SK-N-SH (cell line): ENCODE measurements around the gene LRTM1. TPM values are rescaled to one million over a fixed set of nuclear protein-coding genes. Genes with fewer than 3 reads are reported as not detected.

ENCODE experiments used
- CTCF ChIA-PET: fragments of 300-600, 350-600 bp; formaldehyde crosslinking; extraction: SDS; loops from one replicate; lab custom pipeline; 2021; lab: Yijun Ruan, JAX
- POLR2A ChIA-PET: fragments of 350-600 bp; sonication (Branson Sonifier 250); formaldehyde crosslinking; extraction: SDS; loops from one replicate; lab custom pipeline; 2020; ENCODE audit warnings: antibody characterized with exemption, inconsistent platforms; lab: Yijun Ruan, JAX
- DNase-seq: peaks from one replicate; pipeline ENCODE4 v3.0.0; 2012
- H2AFZ ChIP-seq: fragments of 200-600 bp; sonication (generic); 2 replicates; pipeline ENCODE4 v1.8.1; 2016; ENCODE audit warnings: antibody characterized with exemption, mild to moderate bottlenecking, low read depth
- H3F3A ChIP-seq: fragments of 200-600 bp; sonication (generic); replicated peaks from 2 replicates; pipeline ENCODE3; 2016; ENCODE audit warnings: antibody characterized with exemption, mild to moderate bottlenecking; ENCODE audit not compliant: insufficient read depth
- H3K27ac ChIP-seq, 2 experiments: fragments of 200-500 bp in 1 of 2; fragments of 200-600 bp in 1 of 2; sonication (Bioruptor generic) in 1 of 2; sonication (generic), shearing (Covaris generic) in 1 of 2; 2 replicates each; pipeline versions ENCODE4 v1.5.1 to v1.6.1; 2014 to 2016; ENCODE audit warnings: low read depth in 2 of 2, inconsistent platforms in 1 of 2, low read length in 1 of 2, mild to moderate bottlenecking in 1 of 2, mixed read lengths in 1 of 2
- H3K27me3 ChIP-seq: fragments of 200-600 bp; sonication (generic), shearing (Covaris generic); 2 replicates; pipeline ENCODE4 v1.6.1; 2016; ENCODE audit warnings: mixed run types; ENCODE audit not compliant: insufficient read depth
- H3K36me3 ChIP-seq, 2 experiments: fragments of 200-500 bp in 1 of 2; fragments of 200-600 bp in 1 of 2; sonication (Bioruptor generic) in 1 of 2; sonication (generic) in 1 of 2; replicated peaks in 1 of 2; 2 replicates each; pipeline versions ENCODE3 to v1.5.1; 2014 to 2016; ENCODE audit warnings: low read length in 1 of 2, mild to moderate bottlenecking in 1 of 2; ENCODE audit not compliant: insufficient read depth in 2 of 2, control insufficient read depth in 1 of 2
- H3K4me1 ChIP-seq, 2 experiments: fragments of 200-500 bp in 1 of 2; fragments of 200-600 bp in 1 of 2; sonication (Bioruptor generic) in 1 of 2; sonication (generic), shearing (Covaris generic) in 1 of 2; 2 replicates each; pipeline versions ENCODE4 v1.5.1 to v1.6.1; 2014 to 2016; ENCODE audit warnings: low read depth in 1 of 2, low read length in 1 of 2, mixed run types in 1 of 2; ENCODE audit not compliant: insufficient read depth in 2 of 2, control insufficient read depth in 1 of 2
- H3K4me2 ChIP-seq: fragments of 200-600 bp; sonication (generic), shearing (Covaris generic); 2 replicates; pipeline ENCODE4 v1.6.1; 2017; ENCODE audit warnings: mixed run types
- H3K4me3 ChIP-seq, 2 experiments: fragments of 200-500 bp in 1 of 2; fragments of 200-600 bp in 1 of 2; sonication (Bioruptor generic) in 1 of 2; sonication (generic), shearing (Covaris generic) in 1 of 2; 2 replicates each; pipeline versions ENCODE4 v1.5.1 to v1.8.1; 2014 to 2016; ENCODE audit warnings: low read depth in 2 of 2, inconsistent platforms in 1 of 2, low read length in 1 of 2, mild to moderate bottlenecking in 1 of 2, mixed read lengths in 1 of 2, moderate library complexity in 1 of 2
- H3K79me2 ChIP-seq: fragments of 200-600 bp; sonication (generic); 2 replicates; pipeline ENCODE4 v1.8.1; 2017; ENCODE audit warnings: mild to moderate bottlenecking; ENCODE audit not compliant: insufficient read depth
- H3K9ac ChIP-seq: fragments of 200-600 bp; sonication (generic); 2 replicates; pipeline ENCODE4 v1.6.1; 2017; ENCODE audit warnings: mixed run types
- H3K9me2 ChIP-seq: fragments of 200-600 bp; sonication (generic); 2 replicates; pipeline ENCODE4 v1.6.1; 2017; ENCODE audit warnings: mixed run types
- H3K9me3 ChIP-seq: fragments of 200-600 bp; sonication (generic); 2 replicates; pipeline ENCODE4 v1.6.1; 2017; ENCODE audit warnings: mixed run types, mild to moderate bottlenecking, moderate library complexity
- H4K20me1 ChIP-seq: fragments of 200-600 bp; sonication (generic); 2 replicates; pipeline ENCODE4 v1.6.1; 2017; ENCODE audit warnings: mild to moderate bottlenecking, mixed run types; ENCODE audit not compliant: insufficient read depth
- EP300 ChIP-seq, 2 experiments: IDR thresholded peaks; 2 replicates each; pipeline versions ENCODE4 v1.4.0 to v1.6.1; 2012; ENCODE audit warnings: borderline replicate concordance in 1 of 2, low read depth in 1 of 2, low read length in 1 of 2
- EZH2phosphoT487 ChIP-seq: fragments of 200-600 bp; sonication (generic); IDR thresholded peaks from 2 replicates; pipeline ENCODE4 v1.6.1; 2017; ENCODE audit warnings: low read depth, mixed run types, mild to moderate bottlenecking, antibody characterized with exemption, moderate library complexity, borderline replicate concordance
- FOXM1 ChIP-seq: IDR thresholded peaks from 2 replicates; pipeline ENCODE4 v1.4.0; 2012; ENCODE audit warnings: low read depth, mild to moderate bottlenecking
- GABPA ChIP-seq: IDR thresholded peaks from 2 replicates; pipeline ENCODE4 v1.4.0; 2012; ENCODE audit warnings: low read depth, mild to moderate bottlenecking
- GATA2 ChIP-seq: sonication (generic); formaldehyde crosslinking; IDR thresholded peaks from 2 replicates; pipeline ENCODE4 v1.5.0; 2020; ENCODE audit warnings: mild to moderate bottlenecking, missing genetic modification reagents
- JUND ChIP-seq: IDR thresholded peaks from 2 replicates; pipeline ENCODE4 v1.4.0; 2012
- MEF2A ChIP-seq: IDR thresholded peaks from 2 replicates; pipeline ENCODE4 v1.4.0; 2012; ENCODE audit warnings: low read depth, borderline replicate concordance
- NRF1 ChIP-seq: IDR thresholded peaks from 2 replicates; pipeline ENCODE4 v1.6.1; 2012; ENCODE audit warnings: low read depth, mild to moderate bottlenecking, low read length
- RAD21 ChIP-seq: IDR thresholded peaks from 2 replicates; pipeline ENCODE4 v1.6.1; 2012; ENCODE audit warnings: mild to moderate bottlenecking, low read length
- RCOR1 ChIP-seq: fragments of 150-350 bp; IDR thresholded peaks from 2 replicates; pipeline ENCODE4 v1.6.1; 2017; ENCODE audit warnings: antibody characterized with exemption, low read length
- RFX5 ChIP-seq: IDR thresholded peaks from 2 replicates; pipeline ENCODE4 v1.6.1; 2012; ENCODE audit warnings: mild to moderate bottlenecking, improper control_type of control experiment, low read length
- RXRA ChIP-seq: IDR thresholded peaks from 2 replicates; pipeline ENCODE4 v1.4.0; 2012; ENCODE audit warnings: low read depth, mild to moderate bottlenecking, borderline replicate concordance
- SIN3A ChIP-seq: IDR thresholded peaks from 2 replicates; pipeline ENCODE4 v1.6.1; 2012; ENCODE audit warnings: low read depth, mild to moderate bottlenecking, low read length, moderate library complexity, borderline replicate concordance
- ZBTB33 ChIP-seq: IDR thresholded peaks from 2 replicates; pipeline ENCODE4 v1.4.0; 2012; ENCODE audit warnings: low read depth, borderline replicate concordance
- WGBS: methylation state at CpG from one replicate; pipeline ENCODE4 v1.1.6; 2017; ENCODE audit warnings: low lambda C conversion rate; 5-methylcytosine and 5-hydroxymethylcytosine counted together
- polyA plus RNA-seq, 3 experiments: library from polyadenylated mRNA; depleted of rRNA; stranded (reverse); fragments of >200 nt; gene quantifications; 2 replicates each; pipeline ENCODE4 v1.2.3, GENCODE V29; 2012
- TF ChIP-seq, protein P1 (sequence below): IDR thresholded peaks from 2 replicates; pipeline ENCODE4 v1.6.1; 2012; ENCODE audit warnings: mild to moderate bottlenecking, low read depth, low read length, moderate library complexity
- TF ChIP-seq, protein P2 (sequence below): fragments of 150-350 bp; IDR thresholded peaks from 2 replicates; pipeline ENCODE4 v1.6.1; 2016; ENCODE audit warnings: mild to moderate bottlenecking, low read depth, low read length
- TF ChIP-seq, protein P3 (sequence below): IDR thresholded peaks from 2 replicates; pipeline ENCODE4 v1.4.0; 2012; ENCODE audit warnings: low read depth, borderline replicate concordance
- TF ChIP-seq, protein P4 (sequence below): fragments of 200-600 bp; sonication (generic); IDR thresholded peaks from 2 replicates; pipeline ENCODE4 v1.6.1; 2017; ENCODE audit warnings: antibody characterized with exemption, mild to moderate bottlenecking, moderate library complexity

LRTM1 gene
- polyA plus RNA-seq, 1 of the 3 experiments (the other 2 are of a cell fraction): 0.03 TPM

DNA sequence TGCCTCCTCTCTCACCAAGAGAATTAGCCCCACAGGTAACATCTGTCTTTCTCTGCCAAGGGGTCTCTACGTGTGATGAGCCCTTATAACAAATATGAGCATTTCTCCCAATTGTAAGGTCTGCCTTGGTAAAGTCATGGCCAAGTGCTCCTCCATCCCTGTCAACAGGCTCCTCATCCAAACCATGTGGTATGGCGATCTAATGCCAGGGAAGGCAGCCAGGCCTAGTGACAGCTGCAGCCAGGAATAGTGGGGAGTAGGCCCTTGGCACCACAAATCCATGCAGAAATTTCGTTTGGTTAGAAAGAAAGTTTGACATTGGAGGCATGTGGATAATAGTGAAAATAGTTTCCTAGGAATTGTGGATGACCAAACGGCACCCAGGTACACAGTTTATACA, 4.7 kb upstream of the LRTM1 start:
- peaks cover 0 to 4% of the 10 kb centered on the region in 2 experiments; a peak in 1 of 4 replicates for H3K4me1 ChIP-seq
- H3K79me2 ChIP-seq: no peaks in the 10 kb centered on the region
- H3K4me2 ChIP-seq: no peak overlapping the region
- H3K27ac ChIP-seq: no peak overlapping the region
- H3K4me3 ChIP-seq: no peak overlapping the region
- no peaks in the 10 kb centered on the region for H3K27me3 ChIP-seq
- H3K9me2 ChIP-seq: no peaks in the 10 kb centered on the region
- no peaks in the 10 kb centered on the region for H3K36me3 ChIP-seq
- no peaks in the 10 kb centered on the region for H3F3A ChIP-seq
- no peak for TF ChIP-seq EZH2phosphoT487
- no peak for TF ChIP-seq GABPA
- no peak for TF ChIP-seq JUND
- no peak for DNase-seq
- ChIA-PET POLR2A (no interaction called here), CTCF (interaction anchor here (2.4 kb wide), 1 partner anchor 994 kb away, joined by 7 read pairs; no protein-coding TSS in a partner anchor)
- no peaks in the 10 kb centered on the region for H3K9me3 ChIP-seq
- 77% methylated on average over 4 of the region's 4 CpGs for WGBS
- H3K9ac ChIP-seq: no peak overlapping the region
- no peaks in the 10 kb centered on the region for H4K20me1 ChIP-seq
- H2AFZ ChIP-seq: no peak overlapping the region

- Histone ChIP-seq H3F3A (no peaks in the 10 kb centered on the region), H3K9me2 (no peaks in the 10 kb centered on the region), H3K36me3 (no peaks in the 10 kb centered on the region), H3K27ac (no peak overlapping the region), H3K27me3 (no peaks in the 10 kb centered on the region), H4K20me1 (no peaks in the 10 kb centered on the region), H3K9me3 (no peaks in the 10 kb centered on the region), H3K4me1 (peaks cover 0 to 4% of the 10 kb centered on the region in 2 experiments; a peak in 2 of 4 replicates), H3K4me3 (no peak overlapping the region), H3K79me2 (no peaks in the 10 kb centered on the region), H3K9ac (no peak overlapping the region), H2AFZ (no peak overlapping the region), H3K4me2 (no peak overlapping the region)
- TF ChIP-seq FOXM1 (no peak), RXRA (no peak), SIN3A (no peak), MEF2A (no peak), RFX5 (no peak), RCOR1 (no peak), GABPA (no peak), ZBTB33 (no peak), JUND (no peak), RAD21 (no peak), GATA2 (CRISPR knock-in tag) (0 out of 2 replicates have a peak, but pooled peaks have one; percentile 22), EP300 (IDR thresholded peaks at IDR 0.05; ENCODE audit: borderline replicate concordance in 1 of 2, low read depth in 1 of 2, low read length in 1 of 2) (peak in 1 of 2 experiments; percentile 64; a peak in 1 of 4 replicates), NRF1 (no peak)
- TF ChIP-seq, protein P1, sequence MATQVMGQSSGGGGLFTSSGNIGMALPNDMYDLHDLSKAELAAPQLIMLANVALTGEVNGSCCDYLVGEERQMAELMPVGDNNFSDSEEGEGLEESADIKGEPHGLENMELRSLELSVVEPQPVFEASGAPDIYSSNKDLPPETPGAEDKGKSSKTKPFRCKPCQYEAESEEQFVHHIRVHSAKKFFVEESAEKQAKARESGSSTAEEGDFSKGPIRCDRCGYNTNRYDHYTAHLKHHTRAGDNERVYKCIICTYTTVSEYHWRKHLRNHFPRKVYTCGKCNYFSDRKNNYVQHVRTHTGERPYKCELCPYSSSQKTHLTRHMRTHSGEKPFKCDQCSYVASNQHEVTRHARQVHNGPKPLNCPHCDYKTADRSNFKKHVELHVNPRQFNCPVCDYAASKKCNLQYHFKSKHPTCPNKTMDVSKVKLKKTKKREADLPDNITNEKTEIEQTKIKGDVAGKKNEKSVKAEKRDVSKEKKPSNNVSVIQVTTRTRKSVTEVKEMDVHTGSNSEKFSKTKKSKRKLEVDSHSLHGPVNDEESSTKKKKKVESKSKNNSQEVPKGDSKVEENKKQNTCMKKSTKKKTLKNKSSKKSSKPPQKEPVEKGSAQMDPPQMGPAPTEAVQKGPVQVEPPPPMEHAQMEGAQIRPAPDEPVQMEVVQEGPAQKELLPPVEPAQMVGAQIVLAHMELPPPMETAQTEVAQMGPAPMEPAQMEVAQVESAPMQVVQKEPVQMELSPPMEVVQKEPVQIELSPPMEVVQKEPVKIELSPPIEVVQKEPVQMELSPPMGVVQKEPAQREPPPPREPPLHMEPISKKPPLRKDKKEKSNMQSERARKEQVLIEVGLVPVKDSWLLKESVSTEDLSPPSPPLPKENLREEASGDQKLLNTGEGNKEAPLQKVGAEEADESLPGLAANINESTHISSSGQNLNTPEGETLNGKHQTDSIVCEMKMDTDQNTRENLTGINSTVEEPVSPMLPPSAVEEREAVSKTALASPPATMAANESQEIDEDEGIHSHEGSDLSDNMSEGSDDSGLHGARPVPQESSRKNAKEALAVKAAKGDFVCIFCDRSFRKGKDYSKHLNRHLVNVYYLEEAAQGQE: no peak
- TF ChIP-seq, protein P2, sequence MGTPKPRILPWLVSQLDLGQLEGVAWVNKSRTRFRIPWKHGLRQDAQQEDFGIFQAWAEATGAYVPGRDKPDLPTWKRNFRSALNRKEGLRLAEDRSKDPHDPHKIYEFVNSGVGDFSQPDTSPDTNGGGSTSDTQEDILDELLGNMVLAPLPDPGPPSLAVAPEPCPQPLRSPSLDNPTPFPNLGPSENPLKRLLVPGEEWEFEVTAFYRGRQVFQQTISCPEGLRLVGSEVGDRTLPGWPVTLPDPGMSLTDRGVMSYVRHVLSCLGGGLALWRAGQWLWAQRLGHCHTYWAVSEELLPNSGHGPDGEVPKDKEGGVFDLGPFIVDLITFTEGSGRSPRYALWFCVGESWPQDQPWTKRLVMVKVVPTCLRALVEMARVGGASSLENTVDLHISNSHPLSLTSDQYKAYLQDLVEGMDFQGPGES: no peak
- TF ChIP-seq, protein P3, sequence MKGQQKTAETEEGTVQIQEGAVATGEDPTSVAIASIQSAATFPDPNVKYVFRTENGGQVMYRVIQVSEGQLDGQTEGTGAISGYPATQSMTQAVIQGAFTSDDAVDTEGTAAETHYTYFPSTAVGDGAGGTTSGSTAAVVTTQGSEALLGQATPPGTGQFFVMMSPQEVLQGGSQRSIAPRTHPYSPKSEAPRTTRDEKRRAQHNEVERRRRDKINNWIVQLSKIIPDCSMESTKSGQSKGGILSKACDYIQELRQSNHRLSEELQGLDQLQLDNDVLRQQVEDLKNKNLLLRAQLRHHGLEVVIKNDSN: no peak
- TF ChIP-seq, protein P4, sequence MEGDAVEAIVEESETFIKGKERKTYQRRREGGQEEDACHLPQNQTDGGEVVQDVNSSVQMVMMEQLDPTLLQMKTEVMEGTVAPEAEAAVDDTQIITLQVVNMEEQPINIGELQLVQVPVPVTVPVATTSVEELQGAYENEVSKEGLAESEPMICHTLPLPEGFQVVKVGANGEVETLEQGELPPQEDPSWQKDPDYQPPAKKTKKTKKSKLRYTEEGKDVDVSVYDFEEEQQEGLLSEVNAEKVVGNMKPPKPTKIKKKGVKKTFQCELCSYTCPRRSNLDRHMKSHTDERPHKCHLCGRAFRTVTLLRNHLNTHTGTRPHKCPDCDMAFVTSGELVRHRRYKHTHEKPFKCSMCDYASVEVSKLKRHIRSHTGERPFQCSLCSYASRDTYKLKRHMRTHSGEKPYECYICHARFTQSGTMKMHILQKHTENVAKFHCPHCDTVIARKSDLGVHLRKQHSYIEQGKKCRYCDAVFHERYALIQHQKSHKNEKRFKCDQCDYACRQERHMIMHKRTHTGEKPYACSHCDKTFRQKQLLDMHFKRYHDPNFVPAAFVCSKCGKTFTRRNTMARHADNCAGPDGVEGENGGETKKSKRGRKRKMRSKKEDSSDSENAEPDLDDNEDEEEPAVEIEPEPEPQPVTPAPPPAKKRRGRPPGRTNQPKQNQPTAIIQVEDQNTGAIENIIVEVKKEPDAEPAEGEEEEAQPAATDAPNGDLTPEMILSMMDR: no peak
- 76% methylated on average over 2 of the region's 4 CpGs for WGBS
- ChIA-PET POLR2A (no interaction called here), CTCF (interaction anchor here (2.4 kb wide), 1 partner anchor 993 kb away, joined by 7 read pairs; no protein-coding TSS in a partner anchor)
- peak; percentile 66 for DNase-seq
Observed at GRCh38 chr3:54931182-54931581, 3.3 kb upstream of the LRTM1 start.
